B cell (primary cell): ENCODE results near the gene RGS6.

Source experiments
- EZH2 ChIP-seq: IDR thresholded peaks from 2 replicates; pipeline ENCODE4 v1.6.1; 2012; ENCODE audit warnings: borderline replicate concordance, low read depth, mild to moderate bottlenecking, moderate library complexity, low read length; ENCODE audit not compliant: insufficient read depth, poor library complexity, severe bottlenecking
- TF ChIP-seq, protein P1 (sequence below): fragments of 200-600 bp; IDR thresholded peaks from one replicate; pipeline ENCODE4 v1.8.0; 2022; ENCODE audit warnings: antibody characterized with exemption, mild to moderate bottlenecking

DNA sequence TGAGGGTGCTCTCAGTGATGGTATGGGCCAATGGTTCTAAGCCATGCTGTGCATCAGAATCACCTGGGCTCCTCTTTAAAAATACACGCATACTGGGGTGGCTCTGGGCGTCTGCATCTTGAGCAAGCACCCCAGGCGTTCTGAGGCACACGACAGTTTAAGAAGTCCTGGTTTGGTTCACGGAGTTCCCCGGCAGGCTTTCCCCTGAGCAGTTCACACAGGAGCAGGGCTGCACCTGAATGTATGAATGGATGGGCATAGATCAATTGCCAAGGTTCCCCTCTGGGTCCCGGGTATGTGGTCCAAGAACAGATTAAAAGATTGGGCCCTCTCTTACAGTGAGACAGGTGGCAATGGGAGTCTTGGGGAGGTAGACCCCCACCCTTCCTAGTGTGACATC is 566.4 kb downstream of the RGS6 start:
- TF ChIP-seq, protein P1, sequence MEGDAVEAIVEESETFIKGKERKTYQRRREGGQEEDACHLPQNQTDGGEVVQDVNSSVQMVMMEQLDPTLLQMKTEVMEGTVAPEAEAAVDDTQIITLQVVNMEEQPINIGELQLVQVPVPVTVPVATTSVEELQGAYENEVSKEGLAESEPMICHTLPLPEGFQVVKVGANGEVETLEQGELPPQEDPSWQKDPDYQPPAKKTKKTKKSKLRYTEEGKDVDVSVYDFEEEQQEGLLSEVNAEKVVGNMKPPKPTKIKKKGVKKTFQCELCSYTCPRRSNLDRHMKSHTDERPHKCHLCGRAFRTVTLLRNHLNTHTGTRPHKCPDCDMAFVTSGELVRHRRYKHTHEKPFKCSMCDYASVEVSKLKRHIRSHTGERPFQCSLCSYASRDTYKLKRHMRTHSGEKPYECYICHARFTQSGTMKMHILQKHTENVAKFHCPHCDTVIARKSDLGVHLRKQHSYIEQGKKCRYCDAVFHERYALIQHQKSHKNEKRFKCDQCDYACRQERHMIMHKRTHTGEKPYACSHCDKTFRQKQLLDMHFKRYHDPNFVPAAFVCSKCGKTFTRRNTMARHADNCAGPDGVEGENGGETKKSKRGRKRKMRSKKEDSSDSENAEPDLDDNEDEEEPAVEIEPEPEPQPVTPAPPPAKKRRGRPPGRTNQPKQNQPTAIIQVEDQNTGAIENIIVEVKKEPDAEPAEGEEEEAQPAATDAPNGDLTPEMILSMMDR = no peak
- TF ChIP-seq EZH2 = no peak
